ENCODE results near the gene NAXE.

- TF ChIP-seq, protein P1, sequence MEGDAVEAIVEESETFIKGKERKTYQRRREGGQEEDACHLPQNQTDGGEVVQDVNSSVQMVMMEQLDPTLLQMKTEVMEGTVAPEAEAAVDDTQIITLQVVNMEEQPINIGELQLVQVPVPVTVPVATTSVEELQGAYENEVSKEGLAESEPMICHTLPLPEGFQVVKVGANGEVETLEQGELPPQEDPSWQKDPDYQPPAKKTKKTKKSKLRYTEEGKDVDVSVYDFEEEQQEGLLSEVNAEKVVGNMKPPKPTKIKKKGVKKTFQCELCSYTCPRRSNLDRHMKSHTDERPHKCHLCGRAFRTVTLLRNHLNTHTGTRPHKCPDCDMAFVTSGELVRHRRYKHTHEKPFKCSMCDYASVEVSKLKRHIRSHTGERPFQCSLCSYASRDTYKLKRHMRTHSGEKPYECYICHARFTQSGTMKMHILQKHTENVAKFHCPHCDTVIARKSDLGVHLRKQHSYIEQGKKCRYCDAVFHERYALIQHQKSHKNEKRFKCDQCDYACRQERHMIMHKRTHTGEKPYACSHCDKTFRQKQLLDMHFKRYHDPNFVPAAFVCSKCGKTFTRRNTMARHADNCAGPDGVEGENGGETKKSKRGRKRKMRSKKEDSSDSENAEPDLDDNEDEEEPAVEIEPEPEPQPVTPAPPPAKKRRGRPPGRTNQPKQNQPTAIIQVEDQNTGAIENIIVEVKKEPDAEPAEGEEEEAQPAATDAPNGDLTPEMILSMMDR (conservative IDR thresholded peaks at IDR 0.05), result no peak
- no peak for TF ChIP-seq EZH2 (IDR thresholded peaks at IDR 0.05; ENCODE audit: low read depth)
Measured at GRCh38 chr1:156556354-156556753, 35.2 kb upstream of the NAXE start.
